ENCODE data around the gene DGKI.

Gene DGKI

DNA sequence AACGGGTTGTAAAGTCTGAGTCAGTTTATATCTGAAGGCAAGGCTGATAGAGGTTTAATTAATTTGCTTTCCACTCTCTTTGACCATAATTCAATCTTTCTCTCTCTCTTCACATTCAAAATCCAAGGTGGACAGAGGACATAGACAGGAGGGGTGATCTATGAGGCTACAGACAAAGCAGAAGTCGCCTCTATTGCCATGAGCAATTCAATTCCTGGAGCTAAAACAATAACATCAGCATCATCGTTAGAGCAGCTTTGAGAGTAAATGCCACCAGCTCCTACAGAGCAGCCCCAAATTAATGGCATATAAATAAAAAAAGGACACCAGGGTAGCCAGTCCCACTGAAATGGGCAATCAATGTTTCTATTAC lies 93.2 kb downstream of the DGKI start:
- Histone ChIP-seq H3K27me3 (peaks cover 33% of the 10 kb centered on the region), H3K36me3 (no peaks in the 10 kb centered on the region), H3K9me3 (no peaks in the 10 kb centered on the region), H3K27ac (no peak overlapping the region), H3K4me1 (ENCODE audit: control insufficient read depth in 1 of 2, insufficient read depth in 1 of 2, low read depth in 1 of 2, low read length in 1 of 2) (peaks cover 0 to 3% of the 10 kb centered on the region in 2 experiments), H3K4me3 (ENCODE audit: low read depth in 1 of 2, low read length in 1 of 2) (no peak overlapping the region)
- TF ChIP-seq, protein P1, sequence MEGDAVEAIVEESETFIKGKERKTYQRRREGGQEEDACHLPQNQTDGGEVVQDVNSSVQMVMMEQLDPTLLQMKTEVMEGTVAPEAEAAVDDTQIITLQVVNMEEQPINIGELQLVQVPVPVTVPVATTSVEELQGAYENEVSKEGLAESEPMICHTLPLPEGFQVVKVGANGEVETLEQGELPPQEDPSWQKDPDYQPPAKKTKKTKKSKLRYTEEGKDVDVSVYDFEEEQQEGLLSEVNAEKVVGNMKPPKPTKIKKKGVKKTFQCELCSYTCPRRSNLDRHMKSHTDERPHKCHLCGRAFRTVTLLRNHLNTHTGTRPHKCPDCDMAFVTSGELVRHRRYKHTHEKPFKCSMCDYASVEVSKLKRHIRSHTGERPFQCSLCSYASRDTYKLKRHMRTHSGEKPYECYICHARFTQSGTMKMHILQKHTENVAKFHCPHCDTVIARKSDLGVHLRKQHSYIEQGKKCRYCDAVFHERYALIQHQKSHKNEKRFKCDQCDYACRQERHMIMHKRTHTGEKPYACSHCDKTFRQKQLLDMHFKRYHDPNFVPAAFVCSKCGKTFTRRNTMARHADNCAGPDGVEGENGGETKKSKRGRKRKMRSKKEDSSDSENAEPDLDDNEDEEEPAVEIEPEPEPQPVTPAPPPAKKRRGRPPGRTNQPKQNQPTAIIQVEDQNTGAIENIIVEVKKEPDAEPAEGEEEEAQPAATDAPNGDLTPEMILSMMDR (IDR thresholded peaks at IDR 0.05): no peak

DNA sequence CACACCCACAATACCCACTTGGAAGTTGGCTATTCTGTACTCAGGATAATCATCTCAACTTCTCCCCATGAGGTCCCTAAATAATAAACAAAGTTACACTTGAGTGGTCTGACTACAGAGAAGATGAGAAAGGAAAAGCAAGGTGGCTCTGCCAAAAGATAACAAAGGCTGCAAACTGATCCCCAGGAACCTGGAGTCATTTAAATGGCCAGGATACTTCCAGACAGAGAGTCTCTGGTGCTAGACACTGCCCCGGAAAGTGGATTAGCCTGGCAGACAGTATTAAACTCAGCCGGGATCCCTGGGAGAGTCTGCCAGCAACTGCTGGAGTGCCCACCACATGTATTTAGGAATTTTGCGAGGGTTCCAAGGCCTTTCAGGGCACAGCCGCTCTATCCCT lies 93.7 kb downstream of the DGKI start:
- peaks cover 0 to 3% of the 10 kb centered on the region in 2 experiments for H3K4me1 ChIP-seq (ENCODE audit: control insufficient read depth in 1 of 2, insufficient read depth in 1 of 2, low read depth in 1 of 2, low read length in 1 of 2)

DNA sequence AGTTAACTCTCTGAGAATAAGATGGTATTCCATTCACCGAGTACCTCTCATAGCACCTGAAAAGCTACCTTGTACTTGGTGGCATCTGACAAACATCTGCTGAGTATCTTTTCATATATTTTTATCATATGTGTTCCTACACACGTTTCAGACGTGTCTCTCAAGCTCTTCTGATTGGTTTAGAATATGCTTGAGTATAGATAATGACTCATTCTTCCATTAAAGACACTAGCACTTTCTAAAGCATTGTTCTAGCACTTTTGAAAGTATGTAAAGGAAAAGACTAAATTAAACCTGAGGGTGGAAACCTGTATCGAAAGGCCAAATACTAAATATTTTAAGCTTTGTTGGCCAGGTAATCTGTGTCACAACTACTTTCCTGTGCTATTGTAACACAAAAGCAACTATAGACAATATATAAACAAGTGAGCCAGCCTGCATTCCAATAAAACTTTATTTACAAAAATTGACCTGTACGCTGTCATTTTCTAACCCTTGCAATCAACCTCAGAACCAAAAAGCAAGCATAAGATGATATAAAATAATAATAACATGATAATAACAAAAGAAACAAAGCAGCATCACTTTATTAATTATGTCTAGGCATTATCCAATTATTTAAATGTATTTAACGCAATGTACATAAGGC lies 95.3 kb downstream of the DGKI start:
- no peak overlapping the region for H3K27ac ChIP-seq
- H3K4me3 ChIP-seq (ENCODE audit: low read depth in 1 of 2, low read length in 1 of 2): no peak overlapping the region
- TF ChIP-seq, protein P1 (IDR thresholded peaks at IDR 0.05): no peak
- peaks cover 0 to 3% of the 10 kb centered on the region in 2 experiments for H3K4me1 ChIP-seq (ENCODE audit: control insufficient read depth in 1 of 2, insufficient read depth in 1 of 2, low read depth in 1 of 2, low read length in 1 of 2)
- H3K36me3 ChIP-seq: no peaks in the 10 kb centered on the region
- H3K27me3 ChIP-seq: peaks cover 24% of the 10 kb centered on the region
- no peaks in the 10 kb centered on the region for H3K9me3 ChIP-seq

More for the DNA sequence above, 93.7 kb downstream of the DGKI start:
- H3K36me3 ChIP-seq: no peaks in the 10 kb centered on the region
- peaks cover 33% of the 10 kb centered on the region for H3K27me3 ChIP-seq
- no peaks in the 10 kb centered on the region for H3K9me3 ChIP-seq
- TF ChIP-seq, protein P1 (IDR thresholded peaks at IDR 0.05): no peak
- no peak overlapping the region for H3K27ac ChIP-seq
- no peak overlapping the region for H3K4me3 ChIP-seq (ENCODE audit: low read depth in 1 of 2, low read length in 1 of 2)

DNA sequence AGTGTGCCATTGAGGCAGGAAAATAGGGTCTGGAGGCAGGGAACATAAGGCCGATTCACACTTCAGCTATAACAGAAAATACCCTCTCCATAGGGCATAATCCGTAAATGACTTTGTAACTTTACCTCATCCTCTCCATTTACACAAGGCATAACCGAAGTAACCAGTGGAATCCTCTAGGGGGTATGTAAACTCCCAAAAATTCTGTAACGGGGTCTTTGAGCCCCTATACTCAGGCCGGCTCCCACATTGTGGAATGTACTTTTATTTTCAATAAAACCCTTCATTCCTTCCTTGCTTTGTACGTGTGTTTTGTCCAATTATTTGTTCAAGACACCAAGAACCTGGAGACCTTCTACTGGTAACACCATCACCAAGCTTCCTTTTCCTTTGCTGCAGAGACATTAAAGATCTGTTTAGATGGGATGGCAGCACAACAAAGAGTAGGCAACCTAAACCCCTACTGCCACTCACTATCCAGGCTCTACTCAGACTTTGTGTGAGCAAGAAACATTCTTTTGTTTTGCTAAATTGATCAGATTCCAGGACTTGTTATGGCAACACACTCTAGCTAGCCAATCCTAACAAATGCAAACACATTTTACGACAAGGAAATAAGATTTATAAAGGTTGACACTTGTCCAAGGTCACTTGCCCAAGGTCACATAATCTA lies 99.3 kb downstream of the DGKI start:
- Histone ChIP-seq H3K27me3 (no peaks in the 10 kb centered on the region), H3K36me3 (no peaks in the 10 kb centered on the region), H3K4me3 (ENCODE audit: low read depth in 1 of 2, low read length in 1 of 2) (no peak overlapping the region), H3K4me1 (ENCODE audit: control insufficient read depth in 1 of 2, insufficient read depth in 1 of 2, low read depth in 1 of 2, low read length in 1 of 2) (no peaks in the 10 kb centered on the region), H3K27ac (no peak overlapping the region), H3K9me3 (no peaks in the 10 kb centered on the region)
- TF ChIP-seq, protein P1 (IDR thresholded peaks at IDR 0.05): no peak

DNA sequence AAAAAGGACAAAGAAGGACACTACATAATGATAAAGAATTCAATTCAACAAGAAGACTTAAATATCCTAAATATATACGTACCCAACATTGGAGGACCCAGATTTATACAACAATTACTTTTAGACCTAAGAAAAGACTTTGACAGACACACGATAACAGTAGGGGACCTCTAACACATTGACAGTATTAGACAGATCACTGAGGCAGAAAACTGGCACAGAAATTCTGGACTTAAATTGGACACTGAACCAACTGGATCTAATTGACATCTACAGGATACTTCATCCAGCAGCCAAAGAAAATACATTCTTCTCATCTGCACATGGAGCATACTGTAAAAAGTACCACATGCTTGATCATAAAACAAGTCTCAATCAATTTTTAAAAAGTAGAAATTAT lies 103.8 kb downstream of the DGKI start:
- H3K4me1 ChIP-seq (ENCODE audit: control insufficient read depth in 1 of 2, insufficient read depth in 1 of 2, low read depth in 1 of 2, low read length in 1 of 2): no peaks in the 10 kb centered on the region
- H3K27ac ChIP-seq: no peak overlapping the region
- H3K9me3 ChIP-seq: no peaks in the 10 kb centered on the region
- TF ChIP-seq, protein P1 (IDR thresholded peaks at IDR 0.05): no peak
- no peak overlapping the region for H3K4me3 ChIP-seq (ENCODE audit: low read depth in 1 of 2, low read length in 1 of 2)
- no peaks in the 10 kb centered on the region for H3K36me3 ChIP-seq
- peaks cover under 1% of the 10 kb centered on the region for H3K27me3 ChIP-seq
